A673 (cell line): ENCODE data around the gene ADSL.

Experiments used
- CTCF ChIP-seq: fragments of 300-800, 200-600 bp; sonication (generic); conservative IDR thresholded peaks from 2 replicates; pipeline ENCODE4 v1.5.1; 2017; ENCODE audit warnings: low read depth, mild to moderate bottlenecking, antibody characterized with exemption, low read length, moderate library complexity, mixed read lengths
- EZH2 ChIP-seq: fragments of 200-600 bp; sonication (generic); IDR thresholded peaks from 2 replicates; pipeline ENCODE4 v1.6.1; 2017; ENCODE audit warnings: borderline replicate concordance, low read depth, mild to moderate bottlenecking, mixed read lengths, antibody characterized with exemption, low read length; ENCODE audit not compliant: poor library complexity, severe bottlenecking

GRCh38 chr22:40434106-40434505 is 87.8 kb downstream of the ADSL start:
- TF ChIP-seq CTCF (no peak), EZH2 (no peak)
